GM21825 (cell line): Measurements from ENCODE around the gene CREBRF.
"Not testable (repeated sequence)": the region's sequence is repeated elsewhere in the genome, so short reads cannot be mapped to it uniquely, and the experiment has no call there.

Experiments used
- ATAC-seq: cut with Tn5 transposase; IDR thresholded peaks from one replicate; pipeline ENCODE4 v1.9.1; 2021; ENCODE audit warnings: mild to moderate bottlenecking, moderate library complexity; ENCODE audit not compliant: unreplicated experiment

CREBRF gene

DNA sequence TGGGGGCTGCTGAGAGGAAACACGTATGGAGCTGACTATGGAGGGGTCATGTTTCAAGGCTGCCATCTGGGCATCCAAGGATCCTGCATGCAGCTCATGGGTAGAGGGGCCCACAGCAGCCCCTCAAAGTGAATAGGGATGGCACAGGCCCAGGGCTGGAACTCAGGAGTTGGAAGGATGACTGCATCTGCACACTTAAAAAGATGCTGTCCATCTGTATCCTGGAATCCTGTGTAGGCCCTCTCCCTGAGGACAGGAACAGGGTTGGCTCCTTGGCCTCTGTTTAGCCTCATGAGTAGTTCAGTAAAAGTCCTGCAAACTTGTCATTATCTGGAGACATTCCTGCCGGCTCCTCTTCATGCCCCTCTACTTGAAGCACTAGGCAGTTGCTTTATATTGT, 92.2 kb downstream of the CREBRF start:
- ATAC-seq = no peak

DNA sequence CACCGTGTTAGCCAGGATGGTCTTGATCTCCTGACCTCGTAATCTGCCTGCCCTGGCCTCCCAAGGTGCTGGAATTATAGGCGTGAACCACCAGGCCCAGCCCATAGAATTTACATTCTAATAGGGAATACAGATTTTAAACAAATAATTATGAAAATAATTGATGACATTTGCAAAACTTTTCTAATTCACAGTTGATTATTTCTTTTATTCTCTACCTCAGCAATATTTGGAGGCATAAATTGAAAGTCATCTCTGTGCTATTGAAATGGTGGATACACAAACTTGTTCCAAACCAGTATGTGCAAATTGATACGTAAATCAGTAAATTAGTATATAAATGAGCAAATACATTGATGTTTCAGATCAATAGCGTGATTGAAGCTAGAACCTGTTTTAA, 96.4 kb downstream of the CREBRF start:
- ATAC-seq = no peak

DNA sequence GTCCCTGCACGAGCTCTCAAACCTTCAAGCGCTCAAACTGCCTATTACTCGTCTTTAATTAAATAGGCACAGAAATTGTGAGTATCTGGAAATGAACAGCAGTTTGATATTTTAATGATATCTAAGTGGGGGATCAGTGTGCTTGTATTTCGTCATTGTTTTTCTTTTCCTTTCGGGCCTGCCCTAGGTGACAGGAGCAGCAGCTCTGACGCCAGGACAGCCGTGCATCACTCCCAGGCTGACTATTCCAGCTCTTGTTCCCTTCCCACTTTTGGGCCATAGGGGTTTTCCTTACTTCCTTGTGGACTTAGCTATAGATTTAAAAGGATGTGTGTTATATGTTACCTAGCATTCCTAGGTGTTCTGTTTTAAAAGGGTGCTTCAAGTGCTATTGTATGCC, 97.7 kb downstream of the CREBRF start:
- no peak for ATAC-seq

DNA sequence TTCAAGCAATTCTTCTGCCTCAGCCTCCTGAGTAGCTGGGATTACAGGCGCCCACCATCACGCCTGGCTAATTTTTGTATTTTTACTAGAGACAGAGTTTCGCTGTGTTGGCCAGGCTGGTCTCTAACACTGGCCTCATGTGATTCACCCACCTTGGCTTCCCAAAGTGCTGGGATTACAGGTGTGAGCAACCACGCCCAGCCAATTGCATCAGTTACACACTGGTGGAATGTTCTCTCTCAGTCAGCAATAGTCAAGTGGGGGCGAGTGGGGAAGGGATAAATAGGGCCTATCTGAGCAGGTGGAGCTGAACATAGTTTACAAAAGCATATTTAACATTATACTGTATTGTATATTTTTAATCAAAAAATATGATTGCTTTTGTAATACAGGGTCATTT, 98.5 kb downstream of the CREBRF start:
- not testable (repeated sequence) for ATAC-seq

DNA sequence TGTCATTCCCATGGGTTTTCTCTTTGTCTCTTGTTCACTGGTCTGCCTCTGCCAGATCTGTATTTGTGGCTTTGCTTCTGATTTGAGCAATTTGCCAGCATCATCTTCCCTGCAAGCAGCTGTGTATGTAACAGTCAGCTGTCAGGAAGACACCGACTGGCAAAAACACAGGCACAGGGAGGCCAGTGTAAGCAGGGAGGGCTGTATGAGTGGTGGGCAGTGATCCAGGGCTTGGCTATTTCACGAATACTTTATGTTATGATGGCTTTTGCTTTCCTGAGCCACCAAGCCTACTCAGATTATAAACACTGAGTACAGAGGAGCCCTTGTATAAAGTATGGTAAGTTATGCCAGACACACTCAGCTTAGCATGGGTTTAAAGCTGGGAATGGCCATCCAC, 99.8 kb downstream of the CREBRF start:
- ATAC-seq = no peak

DNA sequence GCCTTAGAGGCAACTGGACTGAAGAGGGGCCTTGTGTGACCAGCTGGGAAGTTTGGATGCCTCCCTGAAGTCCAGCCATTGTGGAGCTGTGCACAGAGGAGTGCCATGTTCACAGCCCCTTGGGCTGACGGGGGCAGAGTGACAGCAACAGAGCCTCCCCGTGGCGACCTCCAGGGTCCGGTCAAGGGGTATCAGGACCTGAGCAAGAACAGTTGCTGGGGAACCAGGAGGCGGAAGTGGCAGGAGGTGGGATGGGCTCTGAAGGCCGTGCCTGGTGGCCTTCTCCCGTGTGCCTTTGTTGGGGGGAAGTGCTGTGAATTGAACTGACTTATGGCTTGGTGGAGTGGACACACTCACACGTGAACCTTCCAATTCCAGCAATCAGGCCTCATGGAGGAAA, 102.2 kb downstream of the CREBRF start:
- ATAC-seq = no peak

DNA sequence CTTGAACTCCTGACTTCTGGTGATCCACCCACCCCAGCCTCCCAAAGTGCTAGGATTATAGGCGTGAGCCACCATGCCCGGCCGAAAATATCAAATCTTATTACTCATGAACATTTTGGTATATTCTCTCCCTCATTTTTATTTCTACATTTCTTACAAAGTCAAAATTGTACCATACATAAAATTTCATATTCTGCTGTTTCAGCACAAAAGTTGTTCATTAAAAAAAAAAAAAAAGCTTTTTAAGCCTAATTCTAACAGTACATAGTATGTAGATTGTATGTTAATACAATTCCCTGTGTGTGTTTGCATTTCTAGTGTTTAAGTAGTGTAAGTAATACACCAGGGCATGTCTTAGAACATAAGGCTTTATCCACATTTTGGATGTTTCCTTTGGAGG, 103.1 kb downstream of the CREBRF start:
- no peak for ATAC-seq

DNA sequence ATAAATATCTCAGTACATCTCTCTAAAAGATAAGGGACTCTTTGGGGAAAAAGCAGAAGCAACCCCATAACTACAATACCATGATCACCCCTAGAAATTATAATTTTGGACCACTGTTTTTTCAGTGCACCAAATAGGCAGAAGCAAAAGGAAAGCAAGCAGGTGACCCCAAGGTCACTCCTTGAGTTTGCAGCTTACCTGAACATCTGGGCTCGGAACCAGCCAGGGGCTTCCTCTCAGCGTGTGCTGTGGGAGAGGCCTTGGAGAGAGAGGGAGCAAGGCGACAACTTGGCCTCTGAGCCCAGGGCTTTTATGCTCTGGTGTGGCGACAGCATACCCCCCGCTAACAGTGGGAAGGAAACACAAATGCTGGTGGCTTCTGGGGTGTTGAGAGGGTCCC, 105.0 kb downstream of the CREBRF start:
- ATAC-seq = no peak

DNA sequence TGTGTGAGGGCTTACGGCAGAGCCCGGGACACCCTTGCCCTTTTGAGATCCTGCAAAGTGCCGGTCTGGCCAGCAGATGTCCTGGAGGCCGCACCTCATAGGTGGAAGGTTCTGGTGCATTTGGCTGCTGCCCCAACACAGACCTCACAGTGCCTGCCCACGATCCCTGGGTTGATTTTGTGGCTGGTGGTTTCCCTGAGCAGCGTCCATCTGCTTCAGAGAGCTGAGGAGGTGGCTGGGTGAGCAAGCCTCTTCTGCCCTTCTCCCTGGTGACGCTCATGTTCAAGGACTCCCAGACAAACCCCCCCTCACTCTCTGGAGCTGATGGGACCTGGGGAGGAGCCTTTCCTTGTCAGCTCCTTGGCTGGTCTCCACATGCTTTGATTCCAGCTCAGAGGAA, 107.1 kb downstream of the CREBRF start:
- no peak for ATAC-seq

DNA sequence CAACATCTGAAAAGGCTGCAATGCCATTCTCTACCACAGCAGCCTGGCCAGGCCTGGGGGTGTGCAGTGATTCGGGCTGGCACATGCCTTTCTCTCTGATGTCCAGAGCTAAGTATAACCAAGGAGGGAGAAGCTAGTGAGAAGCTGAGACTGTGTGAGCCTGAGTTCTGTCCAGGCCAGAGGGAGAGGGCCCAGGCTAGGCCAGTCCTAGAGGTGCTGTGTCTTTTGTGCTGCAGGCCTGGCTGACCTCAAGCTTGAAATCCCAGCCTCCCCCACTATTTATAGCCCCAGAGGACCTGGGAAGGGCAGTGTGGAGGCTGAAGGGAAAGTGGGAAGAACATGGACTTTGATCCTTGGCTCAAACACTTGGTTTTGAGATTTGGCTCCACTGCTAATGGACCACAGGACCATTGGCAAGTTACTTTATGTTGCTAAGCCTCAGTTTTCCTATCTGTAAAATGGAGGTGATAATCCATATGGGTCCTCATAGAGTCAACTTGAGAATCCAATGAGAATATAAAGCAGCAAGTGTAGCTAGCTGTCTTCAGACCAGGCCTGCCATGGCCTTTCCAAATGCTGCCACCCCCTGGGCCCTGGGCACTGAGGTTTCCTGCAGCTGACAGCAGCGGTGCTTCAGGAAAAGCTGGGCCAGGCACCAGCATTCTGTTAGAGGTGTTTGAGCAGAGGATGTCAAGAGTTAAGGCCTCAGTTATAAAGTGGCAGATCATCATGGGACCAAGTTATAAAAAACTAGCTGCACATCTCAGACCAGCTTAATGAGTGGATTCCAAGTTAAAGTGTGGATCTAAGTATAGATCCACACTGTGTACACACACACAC, 109.2 kb downstream of the CREBRF start:
- ATAC-seq = no peak

DNA sequence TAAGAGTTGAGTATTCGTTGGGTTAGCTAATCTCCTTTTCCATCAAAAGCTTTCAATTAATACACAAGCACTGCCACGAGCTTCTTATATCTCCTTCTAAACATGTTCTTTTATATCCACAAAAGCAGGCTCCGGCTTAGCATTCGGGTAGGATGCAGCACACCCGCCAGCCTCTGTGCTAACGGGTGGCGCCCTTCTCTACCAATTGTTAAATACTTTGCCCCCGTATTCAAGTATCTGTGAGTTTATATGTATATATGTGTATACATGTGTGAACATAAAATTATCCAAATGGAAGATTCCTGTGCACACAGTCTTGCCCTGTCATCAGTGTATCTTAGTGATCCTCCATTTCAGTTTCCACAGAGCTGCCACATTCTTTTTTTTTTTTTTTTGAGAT, 116.0 kb downstream of the CREBRF start:
- ATAC-seq = no peak

DNA sequence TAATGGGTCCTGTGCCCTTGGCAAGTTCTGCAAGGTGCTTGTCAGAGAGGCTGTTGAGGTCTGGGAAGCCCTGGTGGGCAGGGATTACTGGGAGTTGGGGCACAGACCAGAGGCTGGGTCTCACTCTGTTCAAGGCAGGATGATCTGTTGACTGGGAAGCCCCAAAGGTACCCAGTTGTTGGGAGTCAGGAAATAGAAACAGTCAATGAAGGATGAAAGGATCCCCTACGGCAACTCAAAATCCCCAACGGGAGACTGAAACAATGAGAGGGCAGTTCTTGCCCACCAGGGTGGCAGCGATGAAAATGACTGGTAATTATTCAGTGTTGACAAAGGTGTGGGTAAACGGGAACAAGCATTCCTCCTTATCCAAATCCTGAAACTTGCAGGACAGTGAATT, 119.4 kb downstream of the CREBRF start:
- no peak for ATAC-seq

DNA sequence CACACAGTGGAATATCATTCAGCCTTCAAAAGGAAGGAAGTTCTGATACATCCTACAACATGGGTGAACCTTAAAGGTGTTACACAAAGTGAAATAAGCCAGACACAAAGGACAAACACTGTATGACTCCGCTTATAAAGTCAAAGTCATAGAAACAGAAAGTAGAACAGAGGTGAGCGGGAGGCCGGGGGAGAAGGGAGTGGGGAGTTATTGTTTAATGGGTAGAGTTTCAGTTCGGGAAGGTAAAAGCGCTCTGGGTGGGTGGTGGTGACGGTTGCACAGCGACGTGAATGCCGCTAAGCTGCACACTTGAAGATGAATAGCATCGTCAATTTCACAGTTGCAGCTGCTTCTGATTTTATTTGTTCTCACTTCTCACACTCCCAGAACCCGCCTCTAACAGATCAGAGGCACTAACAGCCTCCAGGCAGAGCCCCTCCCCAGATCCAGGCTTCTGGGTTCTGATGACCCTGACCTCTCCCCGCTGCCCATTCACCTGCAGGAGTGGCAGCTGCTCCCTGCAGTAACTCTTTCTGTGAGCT, 122.3 kb downstream of the CREBRF start:
- ATAC-seq = no peak

DNA sequence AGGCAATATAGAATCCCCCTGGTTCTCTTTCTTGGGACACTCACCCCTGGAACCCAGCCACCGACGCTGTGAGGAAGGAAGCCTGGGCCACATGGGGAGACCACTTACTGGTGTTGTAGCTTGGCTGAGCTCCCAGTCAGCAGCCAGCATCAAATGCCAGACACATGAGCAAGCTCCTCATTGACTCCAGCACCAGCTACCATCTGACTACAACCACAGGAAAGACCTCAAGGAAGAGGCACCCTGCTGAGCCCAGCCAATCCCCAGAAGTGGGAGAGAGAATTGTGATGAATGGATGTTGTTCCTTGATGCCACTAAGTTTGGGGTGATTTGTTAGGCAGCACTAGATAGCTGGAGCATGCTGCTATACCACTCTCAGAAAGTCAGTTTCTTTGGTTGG, 124.2 kb downstream of the CREBRF start:
- ATAC-seq = no peak

DNA sequence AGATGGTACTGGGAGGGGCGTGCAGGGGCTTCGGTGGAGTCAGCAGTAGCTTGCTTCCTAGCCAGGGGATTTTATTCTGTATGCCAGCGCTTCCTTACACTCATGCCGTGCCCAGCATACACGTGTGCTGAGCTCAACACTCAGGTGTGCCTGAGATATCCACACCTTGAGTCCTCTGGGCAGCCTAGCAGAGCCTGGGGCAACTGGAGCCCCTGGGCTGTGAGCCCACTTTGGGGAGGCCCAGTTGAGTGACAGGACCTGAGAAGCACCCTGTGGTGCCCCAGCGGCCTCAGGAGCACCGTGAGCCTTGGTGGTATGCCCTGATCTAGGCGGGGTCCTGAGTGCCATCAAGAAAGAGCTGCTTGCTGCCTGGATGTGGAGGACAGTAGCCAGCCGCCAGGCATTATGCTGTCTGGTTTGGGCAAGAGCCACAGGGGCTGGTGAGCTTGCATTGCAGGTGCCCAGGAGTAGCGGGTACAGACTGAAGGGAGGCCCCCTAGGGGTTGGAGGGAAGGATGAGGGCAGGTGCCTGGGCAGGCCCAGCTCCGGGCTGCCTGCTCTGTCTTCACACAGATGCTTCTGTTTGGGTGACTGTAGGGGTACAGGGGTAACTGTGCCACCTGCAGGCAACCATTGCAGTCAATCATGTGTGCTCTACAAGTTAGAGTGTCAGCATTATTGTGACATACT, 131.0 kb downstream of the CREBRF start:
- no peak for ATAC-seq

DNA sequence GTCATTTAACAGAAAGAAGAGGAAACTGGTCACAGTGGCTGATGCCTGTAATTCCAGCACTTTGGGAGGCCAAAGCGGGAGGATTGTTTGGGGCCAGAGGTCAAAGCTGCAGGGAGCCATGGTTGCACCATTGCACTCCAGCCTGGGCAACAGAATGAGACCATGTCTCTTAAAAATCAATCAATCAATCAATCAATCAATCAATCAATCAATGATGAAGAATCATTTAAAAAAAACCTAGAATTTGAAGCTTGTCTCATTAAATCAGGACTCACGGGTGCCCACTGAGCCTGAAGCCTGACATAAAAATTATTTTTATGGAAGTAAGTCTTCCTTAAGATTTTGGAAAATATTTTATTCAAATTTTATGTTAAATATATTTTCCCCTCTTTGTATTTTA, 132.1 kb downstream of the CREBRF start:
- no peak for ATAC-seq
